Islet precursor cell (in vitro differentiated cells): ENCODE data around the gene SETD2.
"Not testable (repeated sequence)": the region's sequence is repeated elsewhere in the genome, so short reads cannot be mapped to it uniquely, and the experiment has no call there.

ENCODE experiments used
- DNase-seq: peaks from one replicate; pipeline ENCODE4 v3.0.0-alpha.2; 2018

The SETD2 gene

DNA sequence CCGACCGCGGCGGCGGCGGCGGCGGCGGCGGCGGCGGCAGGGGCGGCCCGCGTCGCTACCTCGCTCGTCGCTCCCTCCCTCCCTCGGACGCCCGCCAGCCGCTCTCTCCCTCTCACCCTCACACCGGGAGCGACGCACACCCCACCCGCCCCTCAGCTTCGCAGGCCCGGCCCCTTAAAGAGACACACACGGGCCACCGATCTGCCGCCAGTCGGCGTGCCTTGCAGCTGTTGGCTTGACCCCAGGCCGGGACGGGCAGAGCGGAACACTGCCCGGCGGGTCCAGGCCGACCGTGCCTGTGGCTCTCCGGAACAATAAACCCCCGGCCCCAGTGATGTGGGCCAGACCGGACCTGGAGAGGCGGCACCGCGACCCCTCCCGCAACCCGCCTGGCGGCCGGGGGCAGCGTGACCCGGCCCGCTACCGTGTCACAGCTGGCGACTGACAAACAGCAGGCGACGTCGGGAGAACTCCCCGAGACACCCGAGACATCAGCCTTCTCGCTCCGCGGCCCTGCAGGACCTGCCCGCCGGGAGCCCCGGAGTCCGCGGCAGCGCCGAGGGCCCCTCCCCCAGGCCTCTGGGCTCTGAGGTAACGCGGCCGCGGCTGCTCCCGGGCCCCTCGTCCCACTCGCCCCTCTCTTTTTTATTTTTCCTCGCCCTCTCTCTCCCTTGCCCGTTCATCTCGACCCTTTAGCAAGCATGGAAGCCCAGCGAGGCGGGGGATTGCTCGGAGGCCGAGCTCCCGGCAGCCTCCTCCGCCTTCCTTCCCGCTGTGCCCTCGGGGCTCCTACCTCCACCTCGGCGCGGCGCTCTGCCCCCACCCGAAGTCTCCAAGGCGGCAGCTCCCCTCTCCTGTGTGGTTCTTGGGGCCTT lies at the start of gene SETD2:
TSS of gene SETD2 (minus strand) at position 107 of the 875 bp plus-strand sequence. CDS start 189 bp downstream, outside the sequence.
- DNase-seq = peak; percentile 97

DNA sequence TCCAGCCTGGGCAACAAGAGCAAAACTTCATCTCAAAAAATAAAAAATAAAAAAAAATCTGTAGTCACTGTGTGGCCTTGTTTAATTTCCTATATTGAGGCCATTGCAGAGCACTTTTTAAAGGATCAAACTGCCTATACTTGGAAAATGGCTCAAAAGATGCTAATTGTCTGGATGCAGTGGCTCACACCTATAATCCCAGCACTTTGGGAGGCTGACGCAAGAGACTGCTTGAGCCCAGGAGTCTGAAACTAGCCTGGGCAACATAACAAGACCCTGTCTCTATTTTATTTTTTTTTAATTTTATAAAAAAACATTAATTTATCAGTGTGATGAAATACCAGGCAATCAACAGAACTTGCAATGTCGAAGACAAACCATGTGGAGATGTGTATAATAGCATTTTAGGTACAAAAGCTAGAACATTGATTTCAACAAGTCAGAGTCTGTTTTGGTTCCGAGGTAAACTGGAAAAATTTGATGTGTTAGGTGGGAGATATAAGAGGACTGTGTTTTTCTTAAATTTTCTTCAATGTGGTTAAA lies 47.0 kb upstream of the SETD2 start:
- no peak for DNase-seq

DNA sequence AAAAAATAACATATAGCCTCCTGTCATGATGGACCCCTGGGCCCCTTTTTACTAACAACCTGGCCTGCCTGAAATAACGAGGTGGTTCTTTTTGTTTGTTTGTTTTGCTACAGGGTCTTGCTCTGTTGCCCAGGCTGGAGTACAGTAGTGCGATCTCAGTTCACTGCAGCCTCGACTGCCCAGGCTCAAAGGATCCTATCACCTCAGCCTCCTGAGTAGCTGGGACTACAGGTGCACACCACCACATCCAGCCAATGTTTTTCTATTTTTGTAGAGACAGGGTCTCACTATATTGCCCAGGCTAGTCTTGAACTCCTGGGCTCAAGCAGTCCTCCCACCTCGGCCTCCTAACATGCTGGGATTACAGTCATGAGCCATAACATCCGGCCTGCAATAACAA lies 42.1 kb upstream of the SETD2 start:
- DNase-seq = not testable (repeated sequence)

GRCh38 chr3:47204875-47205274 lies 41.0 kb upstream of the SETD2 start:
- no peak for DNase-seq

DNA sequence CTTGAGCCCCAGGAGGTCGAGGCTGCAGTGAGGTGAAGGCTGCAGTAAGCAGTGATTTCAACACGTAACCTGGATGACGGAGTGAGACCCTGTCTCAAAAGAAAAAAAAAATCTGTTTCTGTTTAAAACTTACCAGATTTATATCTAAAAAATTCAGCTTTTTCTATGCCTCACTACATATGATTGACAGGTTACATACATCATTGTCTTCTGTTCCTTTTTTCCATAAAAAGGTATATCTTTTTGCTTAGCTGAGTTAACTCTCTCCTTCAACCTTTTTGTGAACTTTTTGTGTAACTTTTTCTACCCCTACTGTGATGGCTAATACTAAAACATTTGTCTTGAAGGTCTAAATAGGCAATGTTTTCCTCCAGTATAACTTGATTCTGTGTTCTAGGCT lies 38.6 kb upstream of the SETD2 start:
- no peak for DNase-seq

DNA sequence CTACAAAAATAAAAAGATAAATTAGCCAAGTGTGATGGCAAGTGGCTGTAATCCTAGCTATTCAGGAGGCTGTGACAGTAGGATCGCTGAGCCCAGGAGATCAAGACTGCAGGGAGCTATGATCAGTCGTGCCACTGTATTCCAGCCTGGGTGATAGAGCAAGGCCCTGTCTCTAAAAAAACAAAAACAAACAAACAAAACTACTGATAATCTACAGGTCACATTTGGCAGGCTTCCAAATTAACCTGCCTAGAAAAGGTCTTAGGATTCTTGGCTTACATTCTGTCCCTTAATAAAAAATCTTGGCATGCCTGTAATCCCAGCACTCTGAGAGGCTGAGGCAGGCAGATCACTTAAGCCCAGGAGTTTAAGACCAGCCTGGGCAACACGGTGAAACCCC lies 33.4 kb upstream of the SETD2 start:
- DNase-seq = no peak

GRCh38 chr3:47194994-47195393 lies 31.1 kb upstream of the SETD2 start:
- no peak for DNase-seq

GRCh38 chr3:47193871-47194859 lies 30.3 kb upstream of the SETD2 start:
- DNase-seq = no peak

DNA sequence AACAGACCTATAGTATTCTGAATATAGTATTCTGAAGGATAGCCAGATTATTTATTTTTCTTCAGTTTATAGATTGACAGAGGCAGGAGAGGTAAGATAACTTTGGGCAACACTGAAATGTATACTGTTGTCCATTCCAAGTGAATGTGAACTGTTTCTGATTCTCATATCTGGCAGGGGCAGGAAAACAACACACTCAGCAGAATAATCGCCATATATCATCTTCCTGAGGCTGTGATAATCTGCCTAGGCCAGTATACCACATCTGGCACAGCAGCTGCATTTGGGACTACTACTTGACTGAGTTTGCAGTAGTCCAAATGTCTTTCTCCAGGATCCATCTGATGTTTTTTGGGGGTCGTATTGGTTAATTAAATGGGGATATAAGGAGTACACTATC lies 22.4 kb upstream of the SETD2 start:
- no peak for DNase-seq

DNA sequence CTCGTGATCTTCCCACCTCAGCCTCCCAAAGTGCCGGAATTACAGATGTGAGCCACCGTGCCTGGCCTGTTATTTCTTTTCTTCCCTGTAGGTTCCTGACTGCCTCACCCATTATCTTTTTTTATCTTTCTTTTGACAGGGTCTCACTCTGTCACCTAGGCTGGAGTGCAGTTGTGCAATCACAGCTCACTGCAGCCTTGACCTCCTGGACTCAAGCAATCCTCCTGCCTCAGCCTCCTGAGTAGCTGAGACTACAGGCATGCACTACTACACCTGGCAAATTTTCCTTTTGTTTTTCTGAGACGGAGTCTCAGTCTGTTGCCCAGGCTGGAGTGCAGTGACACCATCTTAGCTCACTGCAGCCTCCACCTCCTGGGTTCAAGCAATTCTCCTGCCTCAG lies 17.8 kb upstream of the SETD2 start:
- not testable (repeated sequence) for DNase-seq

DNA sequence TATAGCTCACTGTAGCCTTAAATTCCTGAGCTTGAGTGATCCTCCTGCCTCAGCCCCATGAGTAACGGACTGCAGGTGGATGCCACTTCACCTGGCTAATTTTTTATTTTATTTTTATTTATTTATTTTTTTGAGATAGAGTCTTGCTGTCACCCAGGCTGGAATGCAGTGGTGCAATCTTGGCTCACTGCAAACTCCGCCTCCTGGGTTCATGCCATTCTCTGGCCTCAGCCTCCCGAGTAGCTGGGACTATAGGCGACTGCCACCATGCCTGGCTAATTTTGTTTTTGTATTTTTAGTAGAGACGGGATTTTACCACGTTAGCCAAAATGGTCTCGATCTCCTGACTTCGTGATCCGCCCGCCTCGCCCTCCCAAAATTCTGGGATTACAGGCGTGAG lies 16.1 kb upstream of the SETD2 start:
- not testable (repeated sequence) for DNase-seq

DNA sequence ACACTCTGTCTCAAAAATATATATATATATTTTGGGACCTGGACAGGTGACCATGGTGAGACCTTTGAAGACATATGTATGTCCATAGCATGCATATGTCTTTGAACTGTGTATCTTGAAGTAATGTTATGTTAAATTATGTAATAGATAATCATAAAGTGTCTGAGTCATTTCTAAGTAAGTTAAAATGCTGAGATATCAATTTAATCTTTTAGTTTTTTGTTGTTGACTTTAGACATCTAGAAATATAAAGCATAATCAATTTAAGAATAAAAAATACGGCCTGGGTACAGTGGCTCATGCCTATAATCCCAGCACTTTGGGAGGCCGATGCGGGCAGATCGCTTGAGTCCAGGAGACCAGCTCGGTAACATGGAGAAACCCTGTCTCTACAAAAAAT lies 12.7 kb upstream of the SETD2 start:
- no peak for DNase-seq

GRCh38 chr3:47163169-47164006 lies 525 bp downstream of the SETD2 start:
- peak; percentile 64 for DNase-seq

DNA sequence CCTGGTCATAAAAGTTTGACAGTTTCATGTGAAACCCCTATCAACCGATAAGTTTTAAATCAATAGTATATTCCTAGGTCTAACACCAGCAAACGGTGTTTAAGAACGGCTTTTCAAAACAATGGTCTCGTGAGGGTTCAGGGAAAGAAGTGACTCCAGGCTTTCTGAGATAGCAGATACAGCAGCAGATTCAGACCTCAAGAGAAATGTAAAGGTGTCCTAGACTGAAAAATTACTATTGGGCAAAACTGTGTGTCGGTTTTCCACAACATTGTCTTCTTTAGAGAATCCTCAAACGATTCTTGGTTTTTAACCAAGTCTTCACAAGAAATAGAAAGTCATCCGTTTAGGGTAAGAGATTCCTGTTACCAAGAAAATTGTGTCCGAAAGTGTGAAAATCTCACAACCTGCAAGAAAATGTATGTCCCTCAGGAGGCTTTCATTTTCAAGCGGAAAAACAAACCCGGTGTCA lies 1.2 kb downstream of the SETD2 start:
- no peak for DNase-seq

DNA sequence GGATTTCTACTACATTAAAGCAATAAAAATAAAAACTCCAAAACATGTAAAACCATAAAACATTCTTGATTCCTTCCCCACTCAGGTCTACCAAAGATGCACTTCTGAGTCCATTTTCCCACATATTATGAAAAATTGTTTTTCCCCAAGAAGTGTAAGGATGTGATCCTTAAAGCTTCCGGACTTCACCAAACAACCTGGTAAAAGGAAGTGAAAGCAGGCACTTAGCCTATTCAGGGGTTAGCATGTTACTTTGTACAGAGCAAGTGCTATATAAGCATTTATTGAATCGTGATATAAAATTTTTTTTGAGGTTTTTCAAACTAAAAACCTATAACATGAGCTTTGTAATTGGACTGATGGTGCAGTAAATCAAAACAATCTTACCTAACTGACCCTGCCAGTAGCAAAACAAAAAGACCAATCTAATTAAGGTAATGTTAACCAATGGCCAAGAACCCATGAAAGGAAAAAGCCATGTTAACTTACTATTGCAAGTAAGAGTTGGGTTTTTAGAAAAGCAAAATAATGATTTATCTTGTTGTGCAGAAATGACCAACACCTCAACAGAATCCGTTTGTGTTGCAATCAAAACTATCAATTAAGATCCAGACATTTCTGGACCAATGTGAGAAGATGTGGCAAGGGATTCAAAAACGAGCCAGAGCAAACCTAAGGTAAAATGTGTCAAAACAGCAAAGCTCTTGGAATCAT lies 1.8 kb downstream of the SETD2 start:
- DNase-seq = no peak

DNA sequence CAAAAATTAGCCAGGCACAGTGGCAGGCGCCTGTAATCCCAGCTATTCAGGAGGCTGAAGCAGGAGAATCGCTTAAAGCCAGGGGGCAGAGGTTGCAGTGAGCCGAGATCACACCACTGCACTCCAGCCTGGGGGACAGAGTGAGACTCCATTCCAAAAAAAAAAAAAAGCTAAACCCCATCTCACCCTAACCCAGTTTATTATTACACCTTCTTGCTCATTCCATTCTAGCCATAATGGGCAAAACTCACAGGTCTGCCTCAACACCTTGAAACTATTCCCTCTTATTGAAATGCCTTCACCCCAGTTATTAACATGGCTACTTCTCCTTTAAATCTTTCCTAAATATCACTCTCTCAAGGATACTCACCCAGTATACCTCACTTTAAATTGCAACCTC lies 4.1 kb downstream of the SETD2 start:
- DNase-seq = no peak

GRCh38 chr3:47158208-47158607 lies 5.7 kb downstream of the SETD2 start:
- no peak for DNase-seq

- no peak for DNase-seq
These were observed 7.5 kb downstream of the SETD2 start for GRCh38 chr3:47156396-47156795.

DNA sequence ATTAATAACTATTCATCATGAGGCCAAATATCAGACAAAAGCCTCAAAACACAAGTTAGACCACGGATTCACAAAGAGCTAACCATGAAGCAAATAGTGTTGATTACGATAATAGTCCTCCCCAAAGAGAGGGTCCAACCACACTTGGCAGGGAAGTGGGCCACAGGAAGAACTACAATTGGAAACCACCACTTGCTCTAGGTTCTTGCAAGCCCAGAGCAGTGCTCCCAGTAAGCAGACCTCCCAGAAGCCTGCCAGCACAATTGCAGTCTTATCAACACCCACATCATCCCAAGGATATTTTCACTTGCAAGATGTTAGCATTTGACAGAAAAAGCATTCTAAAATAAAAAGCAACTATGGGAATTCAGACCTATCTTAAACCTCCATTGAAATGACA lies 11.3 kb downstream of the SETD2 start:
- DNase-seq = no peak

GRCh38 chr3:47151836-47152235 lies 12.1 kb downstream of the SETD2 start:
- no peak for DNase-seq

DNA sequence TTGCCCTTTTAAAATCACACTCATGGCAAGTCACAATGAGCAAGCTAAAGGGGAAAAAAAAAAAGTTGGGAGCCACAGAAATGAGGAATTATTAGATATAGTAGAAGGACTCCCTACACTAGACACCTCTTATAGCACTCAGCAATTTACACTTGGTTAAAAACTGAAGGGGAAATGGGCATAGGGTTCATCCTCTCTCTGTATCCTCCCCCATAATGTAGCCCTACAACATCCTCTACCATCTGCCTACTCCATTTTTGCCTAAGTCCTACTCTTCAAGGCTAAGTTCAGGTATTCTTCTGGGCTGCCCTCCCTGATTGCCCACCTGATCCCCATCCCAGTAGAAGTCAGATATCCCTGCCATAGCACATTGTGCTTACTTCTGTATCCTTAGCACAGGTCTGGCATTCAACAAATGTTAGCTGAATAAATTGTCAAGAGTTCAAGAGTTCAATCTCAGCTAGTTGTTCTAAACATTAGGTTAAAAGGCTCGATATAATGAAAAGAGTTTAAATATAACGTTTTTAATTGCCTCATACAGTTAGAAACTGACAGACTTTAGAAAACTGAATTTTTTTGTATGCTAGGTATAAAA lies 14.5 kb downstream of the SETD2 start:
- DNase-seq = no peak
